ENCODE data around the gene SAA1.
A peak's percentile ranks its signal among the peaks of the same experiment; 100 is the strongest.
"Not testable (repeated sequence)": the region's sequence is repeated elsewhere in the genome, so short reads cannot be mapped to it uniquely, and the experiment has no call there.

Gene SAA1

DNA sequence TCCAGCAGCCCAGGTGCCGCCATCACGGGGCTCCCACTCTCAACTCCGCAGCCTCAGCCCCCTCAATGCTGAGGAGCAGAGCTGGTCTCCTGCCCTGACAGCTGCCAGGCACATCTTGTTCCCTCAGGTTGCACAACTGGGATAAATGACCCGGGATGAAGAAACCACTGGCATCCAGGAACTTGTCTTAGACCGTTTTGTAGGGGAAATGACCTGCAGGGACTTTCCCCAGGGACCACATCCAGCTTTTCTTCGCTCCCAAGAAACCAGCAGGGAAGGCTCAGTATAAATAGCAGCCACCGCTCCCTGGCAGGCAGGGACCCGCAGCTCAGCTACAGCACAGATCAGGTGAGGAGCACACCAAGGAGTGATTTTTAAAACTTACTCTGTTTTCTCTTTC is at the start of gene SAA1:
Gene SAA1 (plus strand): TSS at position 316 of the 400 bp plus-strand sequence. CDS start 624 bp downstream, outside the sequence.
- DNase-seq (ENCODE audit: low read depth): no peak

- no peak for DNase-seq (ENCODE audit: low read depth)
These were observed 44.7 kb upstream of the SAA1 start for GRCh38 chr11:18221274-18221876.

DNA sequence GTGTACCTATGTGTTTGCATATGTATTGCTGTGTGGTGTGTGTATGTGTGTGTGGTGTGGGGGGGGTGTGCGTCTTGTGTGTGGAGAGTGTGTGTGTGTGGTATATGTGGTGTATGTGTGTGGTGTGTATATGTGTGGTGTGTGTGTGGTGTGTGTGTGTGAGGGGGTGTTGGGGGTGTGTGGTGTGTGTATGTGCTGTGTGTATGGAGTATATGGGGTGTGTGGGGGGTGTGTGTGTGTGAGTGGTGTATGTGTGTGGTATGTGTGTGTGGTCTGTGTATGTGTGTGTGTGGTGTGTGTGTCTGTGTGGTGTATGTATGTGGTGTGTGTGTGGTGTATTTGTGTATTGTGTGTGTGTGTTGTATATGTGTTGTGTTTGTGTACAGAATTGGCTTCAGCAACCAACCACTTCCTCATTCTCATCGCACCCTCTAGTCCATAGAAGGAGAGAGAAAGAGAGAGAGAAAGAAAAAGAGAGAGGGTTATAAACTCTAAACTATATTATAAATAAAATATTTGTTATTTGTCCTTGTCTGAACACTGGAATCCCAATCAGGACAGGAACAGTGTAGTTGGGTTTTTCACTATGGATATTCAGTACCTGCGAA is 43.1 kb upstream of the SAA1 start:
- DNase-seq (ENCODE audit: low read depth): no peak

GRCh38 chr11:18223591-18224387 is 42.3 kb upstream of the SAA1 start:
- DNase-seq (ENCODE audit: low read depth): no peak

- no peak for DNase-seq (ENCODE audit: low read depth)
These were observed 40.2 kb upstream of the SAA1 start for GRCh38 chr11:18225913-18226312.

DNA sequence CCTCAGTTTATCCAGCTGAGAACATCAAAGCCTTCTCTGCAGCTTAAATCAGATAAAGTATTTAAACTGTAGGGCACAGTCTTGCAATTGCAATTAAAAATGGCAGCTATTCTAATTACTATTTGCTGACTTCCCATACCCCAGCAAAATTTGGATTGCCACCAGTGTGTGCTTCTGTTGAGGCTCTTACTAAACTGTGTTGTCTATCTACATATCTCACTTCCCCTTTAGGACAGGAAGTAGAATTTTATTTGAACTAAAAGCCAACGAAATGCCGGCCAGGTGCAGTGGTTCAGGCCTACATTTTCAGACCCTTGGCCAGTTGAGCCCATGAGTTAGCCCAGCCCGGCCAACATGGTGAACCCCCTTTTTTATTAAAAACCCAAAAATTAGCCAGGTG is 36.6 kb upstream of the SAA1 start:
- no peak for DNase-seq (ENCODE audit: low read depth)

DNA sequence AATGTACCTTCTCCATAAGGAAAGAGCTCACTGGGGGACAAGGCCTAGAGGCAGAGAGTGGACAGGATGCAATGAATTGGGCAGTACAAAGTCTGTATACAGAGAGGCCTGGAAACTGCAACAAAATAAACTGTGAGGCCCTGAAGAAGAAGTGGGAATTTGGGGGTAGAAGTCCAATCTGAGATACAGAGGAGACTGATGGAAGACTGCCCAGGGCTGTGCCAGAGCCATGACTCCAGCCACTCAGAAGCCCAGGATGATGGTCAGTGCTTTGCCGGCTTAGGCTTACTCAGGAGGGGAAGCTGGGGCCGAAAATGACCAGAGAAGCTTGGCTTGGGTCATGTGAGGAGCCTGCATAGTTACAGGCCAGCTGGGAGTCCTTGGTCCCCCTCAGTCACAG is 35.2 kb upstream of the SAA1 start:
- no peak for DNase-seq (ENCODE audit: low read depth)

DNA sequence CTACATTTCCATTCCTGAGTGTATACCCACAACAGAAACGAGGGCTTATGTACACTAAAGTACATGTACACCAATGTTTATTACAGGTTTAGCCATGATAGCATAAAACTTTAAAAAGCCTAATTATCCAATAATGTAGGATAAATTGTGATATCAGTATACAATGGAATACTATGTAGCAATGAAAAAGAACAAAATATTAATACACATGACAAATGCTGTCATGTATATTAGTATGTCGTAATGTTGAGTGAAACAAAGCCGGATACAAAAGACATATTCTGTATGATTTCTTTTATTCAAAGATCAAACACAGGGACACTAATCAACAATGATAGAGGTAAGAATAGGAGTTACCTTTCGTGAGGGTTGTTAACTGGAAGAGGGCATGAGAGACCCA is 32.2 kb upstream of the SAA1 start:
- DNase-seq (ENCODE audit: low read depth): no peak

GRCh38 chr11:18235394-18236334 is 30.4 kb upstream of the SAA1 start:
- DNase-seq (ENCODE audit: low read depth): no peak

GRCh38 chr11:18236664-18237356 is 29.3 kb upstream of the SAA1 start, which contains the start of gene SAA4:
Gene SAA4, minus strand, starts transcription at chr11:18236802. Its CDS starts 876 bp downstream, at chr11:18235926.
- DNase-seq (ENCODE audit: low read depth): peak; percentile 37

DNA sequence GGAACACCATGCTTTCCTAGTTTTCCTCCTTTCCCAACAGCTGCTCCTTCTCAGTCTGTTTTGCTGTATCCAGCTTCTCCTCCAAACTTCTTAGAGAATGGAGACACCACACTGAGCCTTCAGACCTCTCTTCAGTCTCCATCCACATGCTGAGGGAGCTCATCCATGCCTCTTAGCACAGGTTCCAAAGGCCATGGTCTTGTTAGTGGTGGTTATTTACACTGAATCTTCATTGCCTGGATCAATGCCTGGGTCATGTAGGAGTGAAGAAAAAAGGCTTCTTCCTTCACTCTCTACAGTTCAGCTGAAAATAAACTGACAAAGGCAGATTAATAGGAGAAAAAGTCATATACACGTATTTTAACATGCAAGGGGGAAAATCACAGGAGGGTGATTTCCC is 26.4 kb upstream of the SAA1 start:
- DNase-seq (ENCODE audit: low read depth): no peak

GRCh38 chr11:18243783-18244362 is 22.2 kb upstream of the SAA1 start:
- peak; percentile 77 for DNase-seq (ENCODE audit: low read depth)

DNA sequence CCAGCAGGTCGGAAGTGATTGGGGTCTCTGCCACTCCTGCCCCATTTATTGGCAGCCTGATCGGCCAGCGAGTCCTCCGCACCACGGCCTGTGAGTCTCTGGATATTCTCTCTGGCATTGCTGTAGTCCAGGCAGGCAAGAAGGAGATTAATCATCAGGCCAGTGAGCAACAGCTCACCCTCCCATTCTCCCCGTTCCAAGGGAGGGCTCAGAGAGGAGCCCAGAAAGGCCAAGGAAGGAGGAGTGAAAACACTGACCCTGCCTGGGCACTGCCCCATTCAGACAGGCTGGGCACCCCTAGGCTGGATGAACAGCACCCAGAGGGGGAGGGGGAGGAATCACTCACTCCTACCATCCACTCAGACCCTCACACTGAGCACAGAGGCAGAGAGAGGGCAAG is 20.7 kb upstream of the SAA1 start:
- DNase-seq (ENCODE audit: low read depth): peak; percentile 44

DNA sequence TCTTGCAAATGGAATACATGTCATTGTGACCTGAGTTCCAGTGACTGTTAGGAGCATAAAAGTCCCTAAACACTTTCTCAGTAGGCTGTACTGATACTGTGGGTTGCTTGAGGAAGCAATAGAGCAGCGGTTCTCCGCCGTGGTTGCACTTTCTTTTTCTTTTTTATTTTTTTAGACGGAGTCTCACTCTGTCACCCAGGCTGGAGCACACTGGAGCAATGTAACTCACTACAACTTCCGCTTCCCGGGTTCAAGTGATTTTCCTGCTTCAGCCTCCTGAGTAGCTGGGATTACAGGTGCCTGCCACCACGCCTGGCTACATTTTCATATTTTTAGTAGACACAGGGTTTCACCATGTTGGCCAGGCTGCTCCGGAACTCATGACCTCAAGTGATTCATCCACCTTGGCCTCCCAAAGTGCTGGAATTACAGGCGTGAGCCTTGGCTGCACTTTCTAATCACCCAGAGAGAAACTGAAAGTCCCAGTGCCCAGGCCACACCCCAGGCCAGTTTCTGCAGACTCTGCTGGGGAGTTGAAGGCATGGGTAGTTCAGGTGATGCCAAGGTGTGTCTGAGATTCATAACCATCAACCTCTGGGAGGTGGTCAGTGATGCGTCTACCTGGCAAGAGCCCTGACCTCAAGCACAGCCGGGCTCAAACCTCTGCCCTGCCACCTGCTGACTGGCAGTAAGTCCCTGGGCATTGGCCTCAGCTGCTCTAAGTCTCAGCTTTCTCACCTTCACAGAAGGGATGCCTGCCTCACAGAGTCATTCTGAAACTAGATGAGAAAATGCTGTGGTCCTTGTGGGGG is 19.5 kb upstream of the SAA1 start:
- not testable (repeated sequence) for DNase-seq (ENCODE audit: low read depth)

- DNase-seq (ENCODE audit: low read depth): not testable (repeated sequence)
These were observed 18.9 kb upstream of the SAA1 start for GRCh38 chr11:18247191-18247581.

GRCh38 chr11:18248561-18248960 is 17.5 kb upstream of the SAA1 start, which contains the start of gene SAA2:
Gene SAA2, minus strand, starts transcription at chr11:18248668. Its CDS starts 657 bp downstream, at chr11:18248011.
- DNase-seq (ENCODE audit: low read depth): no peak

DNA sequence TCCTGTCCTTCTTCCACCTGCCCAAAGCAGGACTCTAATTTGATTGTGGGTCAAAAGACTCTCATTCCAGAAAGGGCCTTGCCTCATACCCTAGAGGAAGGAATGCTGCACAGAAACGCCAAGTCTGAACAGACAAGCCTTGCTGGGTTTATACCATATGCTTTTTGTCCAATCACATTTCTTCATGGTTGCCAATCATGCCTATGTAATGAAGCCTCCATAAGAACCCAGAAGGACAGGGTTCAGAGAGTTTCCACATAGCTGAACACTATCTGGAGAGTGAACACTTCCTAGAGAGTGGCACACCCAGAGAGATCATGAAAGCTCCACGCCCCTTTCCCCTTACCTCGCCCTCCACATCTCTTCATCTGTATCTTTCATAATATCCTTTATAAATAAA is 12.8 kb upstream of the SAA1 start:
- DNase-seq (ENCODE audit: low read depth): no peak

- no peak for DNase-seq (ENCODE audit: low read depth)
These were observed 12.2 kb upstream of the SAA1 start for GRCh38 chr11:18253778-18254338.

DNA sequence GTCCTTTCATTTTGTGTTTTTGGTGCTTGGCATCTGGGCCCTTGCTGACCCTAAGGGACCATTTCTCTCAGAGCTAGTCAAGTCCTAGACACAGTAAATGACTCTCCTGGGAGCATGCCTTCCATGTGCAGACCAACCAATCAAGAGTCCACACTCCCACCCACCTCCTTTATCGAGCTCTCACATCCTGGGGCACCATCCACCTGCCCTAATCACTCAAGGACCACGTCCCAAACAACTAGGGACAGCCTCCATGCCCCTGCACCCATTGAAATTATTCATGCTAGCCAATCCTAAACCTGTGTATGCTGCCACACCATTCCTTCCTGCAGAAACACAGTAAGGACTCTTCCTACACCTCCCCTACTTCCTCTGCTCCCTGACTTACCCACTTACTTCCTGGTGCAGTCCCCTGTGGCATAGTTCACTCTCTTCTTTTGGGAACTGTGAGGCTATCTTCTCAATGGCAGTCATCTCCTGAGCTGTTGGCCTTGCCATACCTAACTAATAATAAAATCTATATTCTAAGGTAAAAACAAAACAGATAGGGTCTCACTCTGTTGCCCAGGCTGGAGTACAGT is 11.2 kb upstream of the SAA1 start:
- DNase-seq (ENCODE audit: low read depth): no peak
